Right ventricle myocardium superior (tissue), 1 donor: Measurements from ENCODE around the gene VIPAS39. TPM values are rescaled to one million over a fixed set of nuclear protein-coding genes. Genes with fewer than 3 reads are reported as not detected.
"Not testable (repeated sequence)": the region's sequence is repeated elsewhere in the genome, so short reads cannot be mapped to it uniquely, and the experiment has no call there.

ENCODE experiments used
- ATAC-seq: fragments of 200-7000 bp; cut with Tn5 transposase; one replicate; pipeline ENCODE4 v1.9.1; 2020; ENCODE audit warnings: mild to moderate bottlenecking; ENCODE audit not compliant: poor library complexity
- DNase-seq: peaks from one replicate; pipeline ENCODE4 v3.0.0-alpha.2; 2020
- intact Hi-C: fragments of 100-400 bp; cut with DNase I; formaldehyde crosslinking; loops from one replicate; pipeline ENCODE4 v1.11.2; 2022
- total RNA-seq: library from RNA; stranded (reverse); fragmentation: NEBNext Ultra II Directional; extraction: Animal tissue kit (Norgen Biotek cat#: 25700); gene quantifications from one replicate; pipeline ENCODE4 v1.2.1, GENCODE V29; 2021
- donor health status: DM: no; HTN: yes; CAD: no; lungs with severe emphysema.

The VIPAS39 gene
- total RNA-seq, 1 donor from 2014 or later = 10.9 TPM

DNA sequence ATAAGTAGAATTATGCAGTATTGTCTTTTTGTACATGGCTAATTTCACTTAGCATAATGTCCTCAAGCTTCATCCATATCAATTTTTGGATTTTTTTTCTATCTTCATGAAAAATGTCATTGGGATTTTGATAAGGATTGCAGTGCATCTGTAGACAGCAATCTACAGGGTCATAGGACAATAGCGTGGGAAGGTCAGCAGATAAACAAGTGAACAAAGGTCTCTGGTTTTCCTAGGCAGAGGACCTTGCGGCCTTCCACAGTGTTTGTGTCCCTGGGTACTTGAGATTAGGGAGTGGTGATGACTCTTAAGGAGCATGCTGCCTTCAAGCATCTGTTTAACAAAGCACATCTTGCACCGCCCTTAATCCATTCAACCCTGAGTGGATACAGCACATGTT lies 41.3 kb downstream of the VIPAS39 start:
- intact Hi-C loops, ATAC-seq: not testable (repeated sequence)

DNA sequence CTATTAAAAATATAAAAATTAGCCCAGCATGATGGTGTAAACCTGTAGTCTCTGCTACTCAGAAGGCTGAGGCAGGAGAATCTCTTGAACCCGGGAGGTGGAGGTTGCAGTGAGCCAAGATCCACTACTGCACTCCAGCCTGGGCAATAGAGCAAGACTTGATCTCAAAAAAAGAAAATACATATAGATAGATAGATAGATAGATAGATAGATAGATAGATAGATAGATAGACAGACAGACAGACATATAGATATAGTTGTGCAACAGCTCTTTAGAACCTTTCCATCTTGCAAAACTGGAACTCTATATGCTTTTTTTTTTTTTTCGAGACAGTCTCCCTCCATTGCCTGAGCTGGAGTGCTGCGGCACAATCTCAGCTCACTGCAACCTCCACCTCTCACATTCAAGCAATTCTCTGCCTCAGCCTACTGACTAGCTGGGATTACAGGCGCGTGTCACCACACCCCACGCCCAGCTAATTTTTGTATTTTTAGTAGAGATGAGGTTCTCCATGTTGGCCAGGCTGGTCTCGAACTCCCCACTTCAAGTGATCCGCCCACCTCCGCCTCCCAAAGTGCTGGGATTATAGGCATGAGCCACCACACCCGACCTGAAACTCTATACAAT lies 41.9 kb downstream of the VIPAS39 start:
- DNase-seq, intact Hi-C loops, ATAC-seq: not testable (repeated sequence)

More for the DNA sequence above, 41.3 kb downstream of the VIPAS39 start:
- DNase-seq = not testable (repeated sequence)

DNA sequence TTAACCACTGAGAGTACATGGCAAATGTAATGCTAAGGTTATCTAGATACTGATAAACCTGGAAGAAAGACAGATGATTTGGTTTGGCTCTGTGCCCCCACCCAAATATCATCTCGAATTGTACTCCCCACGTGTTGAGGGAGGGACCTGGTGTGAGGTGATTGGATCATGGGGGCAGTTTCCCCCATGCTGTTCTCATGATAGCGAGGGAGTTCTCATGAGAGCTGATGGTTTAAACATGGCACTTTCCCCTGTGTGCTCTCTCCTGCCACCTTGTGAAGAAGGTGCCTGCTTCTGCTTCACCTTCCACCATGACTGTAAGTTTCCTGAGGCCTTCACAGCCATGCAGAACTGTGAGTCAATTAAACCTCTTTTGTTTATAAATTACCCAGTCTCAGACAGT lies 48.3 kb downstream of the VIPAS39 start:
- no peak for ATAC-seq
- intact Hi-C loops = no loop called here

DNA sequence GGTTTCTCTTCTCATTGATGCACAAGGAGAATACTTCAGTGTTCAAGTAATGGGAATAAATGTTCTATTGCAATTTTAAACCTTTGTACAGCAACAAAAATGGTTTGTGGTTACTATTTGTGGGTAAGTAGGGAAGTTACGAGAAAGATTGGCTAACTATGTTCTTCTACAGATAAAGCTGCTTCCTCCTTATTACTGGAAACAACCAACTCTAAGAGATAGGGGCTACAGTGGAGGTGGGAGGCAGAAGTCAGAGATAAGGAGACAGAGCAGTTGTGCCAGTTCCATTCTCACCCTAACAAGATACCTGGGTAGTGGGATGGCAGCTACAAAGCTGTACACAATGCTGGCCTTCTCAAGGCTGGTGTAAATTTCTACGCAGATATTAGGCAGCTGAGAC lies 50.2 kb downstream of the VIPAS39 start:
- intact Hi-C loops = no loop called here
- DNase-seq (no peak), ATAC-seq (no peak)

More for the DNA sequence above, 48.3 kb downstream of the VIPAS39 start:
- no peak for DNase-seq

DNA sequence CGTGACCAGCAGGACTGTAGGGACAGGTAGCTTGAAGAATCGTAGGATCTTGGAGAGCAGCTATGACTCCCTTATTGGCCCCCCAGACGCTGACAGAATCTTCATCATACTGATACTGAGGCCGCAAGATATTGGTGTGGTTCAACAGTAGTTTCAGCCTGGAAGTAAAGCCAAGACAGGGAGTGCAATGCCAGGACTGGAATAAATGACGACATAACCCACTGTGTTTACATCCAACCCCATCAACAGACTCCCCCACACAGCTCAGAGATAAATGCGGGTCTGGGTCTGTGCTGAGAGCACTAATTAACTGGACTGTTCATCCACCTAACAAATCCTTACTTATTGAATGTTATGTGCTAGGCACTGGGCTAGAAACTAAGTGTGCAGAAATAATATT lies 50.7 kb downstream of the VIPAS39 start:
- DNase-seq = no peak
- intact Hi-C loops = no loop called here
- no peak for ATAC-seq

GRCh38 chr14:77406086-77406485 lies 51.3 kb downstream of the VIPAS39 start:
- DNase-seq (no peak), ATAC-seq (no peak)
- intact Hi-C loops = no loop called here

DNA sequence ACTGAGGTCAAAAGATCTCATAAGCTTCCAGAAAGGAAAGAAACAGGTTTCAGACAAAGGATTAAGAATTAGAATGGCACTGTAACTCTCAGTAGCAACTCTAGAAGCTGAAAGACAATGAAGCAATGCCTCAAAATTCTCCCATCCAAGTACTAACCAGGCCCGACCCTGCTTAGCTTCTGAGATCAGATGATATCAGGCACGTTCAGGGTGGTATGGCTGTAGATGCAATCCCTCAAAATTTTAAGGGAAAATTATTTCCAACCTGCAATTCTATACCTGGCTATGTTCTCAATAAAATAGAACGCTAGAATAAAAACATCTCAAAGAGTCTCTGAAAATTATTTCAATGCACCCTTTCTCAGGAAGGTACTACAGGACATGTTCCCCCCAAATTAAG lies 53.6 kb downstream of the VIPAS39 start:
- no peak for DNase-seq
- ATAC-seq = no peak
- intact Hi-C loops = no loop called here

- DNase-seq = no peak
- ATAC-seq = no peak
- intact Hi-C loops = no loop called here
Measured at GRCh38 chr14:77400216-77400615, 57.2 kb downstream of the VIPAS39 start.

DNA sequence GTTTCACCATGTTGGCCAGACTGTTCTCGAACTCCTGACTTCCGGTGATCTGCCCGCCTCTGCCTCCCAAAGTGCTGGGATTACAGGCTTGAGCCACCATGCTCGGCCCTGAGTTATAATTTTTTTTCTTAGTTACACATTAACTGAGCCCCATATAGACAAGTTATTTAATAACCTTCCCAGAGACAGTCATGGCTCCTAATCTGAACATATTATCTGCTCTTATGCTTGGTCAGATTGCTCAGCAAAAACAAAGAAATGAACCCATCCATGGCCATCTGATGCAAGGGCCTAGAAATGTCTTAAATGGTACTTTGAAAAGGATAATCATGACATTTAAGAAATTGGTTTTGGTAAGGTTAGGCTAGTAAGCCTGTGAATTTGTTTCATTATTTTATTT lies 67.2 kb downstream of the VIPAS39 start:
- DNase-seq (no peak), ATAC-seq (no peak)
- intact Hi-C loops = no loop called here

DNA sequence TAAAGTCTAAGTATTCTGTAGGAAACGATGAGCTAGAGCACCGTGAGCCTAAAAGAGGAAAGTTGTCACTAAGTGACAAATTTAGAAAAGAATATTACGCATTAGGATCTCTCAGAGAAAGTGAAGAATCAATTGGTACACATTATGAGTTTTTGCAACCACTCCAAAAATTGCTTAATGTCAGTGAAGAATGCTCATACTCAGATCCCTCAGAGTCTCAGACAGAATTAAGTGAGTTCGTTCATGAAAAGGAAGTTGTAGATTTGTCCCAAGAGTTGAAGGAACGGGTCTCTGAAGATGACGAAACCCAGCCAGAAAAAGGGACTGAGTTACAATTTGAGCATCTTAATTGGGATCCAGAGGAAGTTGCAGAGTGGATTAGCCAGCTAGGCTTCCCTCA lies 78.7 kb downstream of the VIPAS39 start:
- ATAC-seq = no peak
- intact Hi-C loops = loop anchor here (5.0 kb wide), 1 partner anchor 51 kb away; no protein-coding TSS in a partner anchor
- no peak for DNase-seq

DNA sequence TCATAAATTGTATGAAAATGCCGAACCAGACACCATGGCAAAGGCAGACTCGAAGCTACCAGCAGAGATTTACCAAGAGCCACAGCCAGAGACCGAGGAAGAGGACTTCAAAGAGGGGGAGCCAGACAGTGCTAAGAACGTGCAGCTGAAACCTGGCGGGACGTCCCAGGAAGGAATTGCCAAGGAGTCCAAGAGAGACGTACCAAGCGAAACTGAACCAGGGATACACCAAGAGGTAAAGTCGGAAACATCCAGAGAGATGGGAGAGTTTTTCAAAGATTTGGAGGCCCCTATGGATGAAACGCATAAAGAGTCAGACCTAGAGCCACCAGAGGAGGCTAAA lies 79.9 kb downstream of the VIPAS39 start:
- intact Hi-C loops = loop anchor here (5.0 kb wide), 1 partner anchor 50 kb away; no protein-coding TSS in a partner anchor
- ATAC-seq (peak; percentile 1), DNase-seq (no peak)

- intact Hi-C loops = loop anchor here (5.0 kb wide), 1 partner anchor 50 kb away; no protein-coding TSS in a partner anchor
- ATAC-seq (peak; percentile 100), DNase-seq (peak; percentile 94)
Measured at GRCh38 chr14:77376771-77377501, 80.5 kb downstream of the VIPAS39 start, which contains the start of the genes SAMD15 and TMED8. SAMD15 (plus strand) TSS chr14:77377379; CDS start chr14:77377419, 40 bp downstream. TMED8 (minus strand) TSS chr14:77377094; CDS start chr14:77377053, 41 bp downstream.

Other genes starting within 250 kb of the VIPAS39 start
- not detected for gene NGB, start 186.4 kb downstream of the VIPAS39 start, total RNA-seq
- gene POMT2, start 136.7 kb downstream of the VIPAS39 start, total RNA-seq = 19.7 TPM
- 14.9 TPM for gene GSTZ1, start 136.6 kb downstream of the VIPAS39 start, total RNA-seq
- 4.8 TPM for gene TMED8, start 80.5 kb downstream of the VIPAS39 start, total RNA-seq
- not detected for gene SAMD15, start 80.2 kb downstream of the VIPAS39 start, total RNA-seq
- gene NOXRED1, start 34.1 kb downstream of the VIPAS39 start, total RNA-seq = not detected
- 205 TPM for gene AHSA1, start 492 bp upstream of the VIPAS39 start, total RNA-seq
- not detected for gene ISM2, start 41.2 kb upstream of the VIPAS39 start, total RNA-seq
- 10.2 TPM for gene SPTLC2, start 159.0 kb upstream of the VIPAS39 start, total RNA-seq